Suprapubic skin (tissue), 4 donors: ENCODE measurements around the gene ALOX5AP.

ENCODE experiments used
- CTCF ChIP-seq, 2 donors: fragments of 200-600 bp in 1 of 2; fragments of 450-650 bp in 1 of 2; sonication (generic) in 1 of 2; IDR thresholded peaks; one replicate each; pipeline ENCODE4 v1.5.1; 2016 to 2019; ENCODE audit warnings: antibody characterized with exemption in 2 of 2, mild to moderate bottlenecking in 1 of 2, moderate library complexity in 1 of 2
- POLR2A ChIP-seq, 2 donors: fragments of 450-650 bp; IDR thresholded peaks; one replicate each; pipeline ENCODE4 v1.6.1; 2017; ENCODE audit warnings: antibody characterized with exemption in 2 of 2, mild to moderate bottlenecking in 2 of 2, moderate library complexity in 2 of 2
- POLR2AphosphoS5 ChIP-seq, 3 donors: sonication (generic); formaldehyde crosslinking; IDR thresholded peaks; one replicate each; pipeline ENCODE4 v1.6.1; 2017; ENCODE audit warnings: antibody characterized with exemption in 3 of 3

- no peak for TF ChIP-seq POLR2A (IDR thresholded peaks at IDR 0.05)
- no peak for TF ChIP-seq CTCF (IDR thresholded peaks at IDR 0.05)
- no peak for TF ChIP-seq POLR2AphosphoS5 (IDR thresholded peaks at IDR 0.05)
Observed at GRCh38 chr13:30744681-30745077, 9.3 kb downstream of the ALOX5AP start.
